Lower leg skin (tissue), 3 donors: ENCODE measurements around the gene ALPK1.

Experiments
- CTCF ChIP-seq, 3 donors: fragments of 450-650 bp; IDR thresholded peaks; one replicate each; pipeline ENCODE4 v1.5.1; 2016; ENCODE audit warnings: antibody characterized with exemption in 3 of 3, mild to moderate bottlenecking in 3 of 3, moderate library complexity in 2 of 3
- POLR2A ChIP-seq, 2 donors: fragments of 450-650 bp; IDR thresholded peaks; one replicate each; pipeline ENCODE4 v1.6.1; 2016 to 2017; ENCODE audit warnings: antibody characterized with exemption in 2 of 2, mild to moderate bottlenecking in 1 of 2, moderate library complexity in 1 of 2

GRCh38 chr4:112318239-112319142 lies 21.3 kb downstream of the ALPK1 start:
- no peak for TF ChIP-seq CTCF (IDR thresholded peaks at IDR 0.05)
- TF ChIP-seq POLR2A (IDR thresholded peaks at IDR 0.05): no peak
